Vagina (tissue), 2 donors: ENCODE results near the gene ZNF160. TPM values are rescaled to one million over a fixed set of nuclear protein-coding genes. Genes with fewer than 3 reads are reported as not detected.
"Not testable (repeated sequence)": the region's sequence is repeated elsewhere in the genome, so short reads cannot be mapped to it uniquely, and the experiment has no call there.

Source experiments
- DNase-seq, 2 donors: peaks; one replicate each; pipeline ENCODE4 v3.0.0-alpha.2; 2017; ENCODE audit errors: extremely low spot score in 2 of 2
- H3K27ac ChIP-seq: fragments of 200-600 bp; sonication (generic); one replicate; pipeline ENCODE4 v1.5.1; 2019
- H3K27me3 ChIP-seq: fragments of 200-600 bp; sonication (generic); one replicate; pipeline ENCODE4 v1.5.1; 2019
- H3K36me3 ChIP-seq, 2 donors: fragments of 200-600 bp; sonication (generic); one replicate each; pipeline ENCODE4 v1.5.1; 2017 to 2019
- H3K4me1 ChIP-seq: fragments of 200-600 bp; sonication (generic); one replicate; pipeline ENCODE4 v1.5.1; 2019
- H3K4me3 ChIP-seq, 2 donors: fragments of 200-600 bp; sonication (generic); 1 replicate in 1 of 2; 2 replicates in 1 of 2; pipeline ENCODE4 v1.5.1; 2016 to 2019
- H3K9me3 ChIP-seq: fragments of 200-600 bp; sonication (generic); one replicate; pipeline ENCODE4 v1.5.1; 2019
- POLR2A ChIP-seq, 2 donors: fragments of 450-650 bp; IDR thresholded peaks; one replicate each; pipeline ENCODE4 v1.6.1; 2017; ENCODE audit warnings: antibody characterized with exemption in 2 of 2, mild to moderate bottlenecking in 2 of 2, moderate library complexity in 2 of 2
- POLR2AphosphoS5 ChIP-seq, 2 donors: sonication (generic); formaldehyde crosslinking; IDR thresholded peaks; one replicate each; pipeline ENCODE4 v1.9.0; 2017; ENCODE audit warnings: antibody characterized with exemption in 2 of 2, mild to moderate bottlenecking in 2 of 2, low read depth in 1 of 2; ENCODE audit not compliant: insufficient read depth in 1 of 2
- intact Hi-C: fragments of 100-400 bp; cut with DNase I; formaldehyde crosslinking; loops from one replicate; pipeline ENCODE4 v1.15.1; 2023
- total RNA-seq: library from RNA; depleted of rRNA; stranded (reverse); fragments of >200 nt; gene quantifications from one replicate; pipeline ENCODE4 v1.2.3, GENCODE V29; 2016
- TF ChIP-seq, protein P1 (sequence below), 3 experiments: fragments of 450-650 bp in 2 of 3; fragments of 200-600 bp in 1 of 3; sonication (generic) in 1 of 3; IDR thresholded peaks; one replicate each; pipeline ENCODE4 v1.5.1; 2017 to 2019; ENCODE audit warnings: antibody characterized with exemption in 3 of 3, mild to moderate bottlenecking in 2 of 3, moderate library complexity in 2 of 3

The ZNF160 gene
- total RNA-seq, 1 donor from 2014 or later = 41.7 TPM

DNA sequence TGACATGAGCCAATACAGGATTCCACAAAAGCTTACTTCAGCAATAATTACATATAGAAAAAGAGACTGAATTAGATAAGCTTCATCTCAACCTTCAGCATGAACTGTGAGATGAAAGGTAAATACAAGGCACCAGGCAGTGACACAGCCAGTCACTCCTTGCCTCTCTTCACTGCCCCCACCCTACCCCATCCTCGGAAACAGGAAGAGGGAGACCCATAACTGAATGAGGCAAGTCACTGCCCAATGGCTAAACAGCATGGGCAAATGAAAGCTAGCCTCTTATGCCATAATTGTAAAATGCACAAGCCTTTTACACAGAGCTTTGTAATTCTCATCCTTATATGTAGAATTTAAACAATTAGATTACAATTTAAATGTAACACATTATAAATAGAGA, 1.7 kb downstream of the ZNF160 start:
- Histone ChIP-seq H3K4me1 (peaks cover 21% of the 10 kb centered on the region), H3K27ac (no peak overlapping the region), H3K36me3 (peaks cover 0 to 14% of the 10 kb centered on the region in 2 donors), H3K27me3 (no peaks in the 10 kb centered on the region), H3K4me3 (no peak overlapping the region), H3K9me3 (no peaks in the 10 kb centered on the region)
- DNase-seq = no peak
- TF ChIP-seq POLR2AphosphoS5 (IDR thresholded peaks at IDR 0.05; ENCODE audit: insufficient read depth in 1 of 2, low read depth in 1 of 2) = no peak
- no peak for TF ChIP-seq POLR2A (IDR thresholded peaks at IDR 0.05)
- TF ChIP-seq, protein P1, sequence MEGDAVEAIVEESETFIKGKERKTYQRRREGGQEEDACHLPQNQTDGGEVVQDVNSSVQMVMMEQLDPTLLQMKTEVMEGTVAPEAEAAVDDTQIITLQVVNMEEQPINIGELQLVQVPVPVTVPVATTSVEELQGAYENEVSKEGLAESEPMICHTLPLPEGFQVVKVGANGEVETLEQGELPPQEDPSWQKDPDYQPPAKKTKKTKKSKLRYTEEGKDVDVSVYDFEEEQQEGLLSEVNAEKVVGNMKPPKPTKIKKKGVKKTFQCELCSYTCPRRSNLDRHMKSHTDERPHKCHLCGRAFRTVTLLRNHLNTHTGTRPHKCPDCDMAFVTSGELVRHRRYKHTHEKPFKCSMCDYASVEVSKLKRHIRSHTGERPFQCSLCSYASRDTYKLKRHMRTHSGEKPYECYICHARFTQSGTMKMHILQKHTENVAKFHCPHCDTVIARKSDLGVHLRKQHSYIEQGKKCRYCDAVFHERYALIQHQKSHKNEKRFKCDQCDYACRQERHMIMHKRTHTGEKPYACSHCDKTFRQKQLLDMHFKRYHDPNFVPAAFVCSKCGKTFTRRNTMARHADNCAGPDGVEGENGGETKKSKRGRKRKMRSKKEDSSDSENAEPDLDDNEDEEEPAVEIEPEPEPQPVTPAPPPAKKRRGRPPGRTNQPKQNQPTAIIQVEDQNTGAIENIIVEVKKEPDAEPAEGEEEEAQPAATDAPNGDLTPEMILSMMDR (IDR thresholded peaks at IDR 0.05) = no peak
- intact Hi-C loops = loop anchor here (5.0 kb wide), 1 partner anchor 959 kb away; no protein-coding TSS in a partner anchor

DNA sequence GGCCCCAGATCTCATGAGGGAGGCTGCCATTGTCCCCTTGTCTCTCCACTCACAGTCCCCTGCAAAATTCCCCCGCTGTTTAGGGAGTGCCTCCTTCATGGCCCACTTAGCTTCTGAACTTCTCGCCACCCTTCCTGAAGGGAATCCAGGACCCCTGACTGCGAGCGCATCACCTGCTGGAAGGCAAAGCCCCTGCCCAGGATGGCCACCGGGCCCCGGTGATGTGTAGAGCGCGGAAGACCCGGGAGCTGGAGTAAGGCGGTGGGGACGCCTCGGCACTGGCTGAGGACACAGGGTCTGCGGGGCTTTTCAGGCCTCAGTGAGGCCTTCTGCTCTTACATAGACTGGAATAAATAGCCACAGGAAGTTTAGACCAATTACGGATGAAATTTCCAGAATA, 4.7 kb downstream of the ZNF160 start:
- DNase-seq, H3K4me3 ChIP-seq, H3K27me3 ChIP-seq, H3K9me3 ChIP-seq, H3K27ac ChIP-seq: not testable (repeated sequence)
- peaks cover 34% of the 10 kb centered on the region for H3K4me1 ChIP-seq
- H3K36me3 ChIP-seq = peaks cover 0 to 14% of the 10 kb centered on the region in 2 donors
- intact Hi-C loops = loop anchor here (2.0 kb wide), 1 partner anchor 28 kb away; no protein-coding TSS in a partner anchor

DNA sequence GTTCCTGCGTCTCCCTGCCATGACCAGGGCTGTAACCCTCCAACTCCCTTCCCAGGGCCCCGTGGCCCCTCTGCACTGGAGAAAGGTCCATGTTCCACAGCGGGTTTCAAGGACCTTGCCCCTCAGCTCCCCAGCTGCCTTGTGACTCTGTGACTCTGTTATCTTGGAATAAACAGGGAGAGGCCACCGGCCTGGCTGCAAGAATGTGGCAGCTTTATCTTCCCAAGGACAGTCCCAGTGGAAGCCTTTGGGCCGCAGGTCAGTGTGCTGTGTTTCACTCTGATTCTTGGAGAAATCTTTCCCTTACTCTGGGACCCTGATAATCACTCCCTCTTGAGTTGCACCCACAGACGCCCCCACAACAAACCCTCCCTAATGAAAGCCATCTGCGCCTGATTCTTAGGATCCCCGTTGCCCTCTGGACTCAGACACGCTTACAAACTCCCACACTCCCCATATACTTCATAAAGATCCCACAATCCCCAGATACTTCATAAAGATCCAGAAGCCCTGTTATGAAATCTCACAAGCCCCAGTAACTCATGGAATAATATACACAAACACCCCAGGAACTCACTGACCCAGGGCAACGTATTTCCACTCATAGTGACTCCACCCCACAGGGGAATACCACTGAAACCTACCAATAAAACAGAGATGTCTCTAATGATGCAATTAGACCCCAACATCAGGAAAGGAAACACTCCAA, 6.1 kb downstream of the ZNF160 start:
- H3K9me3 ChIP-seq, H3K4me3 ChIP-seq, H3K27me3 ChIP-seq, H3K27ac ChIP-seq, intact Hi-C loops, DNase-seq: not testable (repeated sequence)
- Histone ChIP-seq H3K4me1 (peaks cover 29% of the 10 kb centered on the region), H3K36me3 (peaks cover 0 to 14% of the 10 kb centered on the region in 2 donors)

DNA sequence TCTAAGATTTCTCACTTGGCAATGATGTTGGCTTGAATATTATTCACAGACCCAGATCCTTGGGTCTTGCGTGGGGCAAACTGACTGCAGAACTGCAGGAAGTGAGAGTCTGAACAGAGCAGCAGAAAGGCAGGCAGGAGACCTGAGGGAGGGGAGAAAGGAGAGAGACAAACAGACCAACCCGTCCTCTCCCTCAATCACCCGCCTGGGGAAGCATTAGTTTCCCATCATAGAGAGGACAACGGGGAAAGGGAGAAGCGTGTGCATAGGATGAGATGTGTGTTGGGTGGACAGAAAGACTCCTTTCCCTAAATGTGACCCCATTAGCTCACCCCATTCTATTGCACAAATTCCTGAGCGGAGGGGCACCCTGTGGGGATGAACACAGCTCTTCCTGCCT, 6.6 kb downstream of the ZNF160 start:
- H3K4me3 ChIP-seq, H3K27ac ChIP-seq, intact Hi-C loops, H3K9me3 ChIP-seq, DNase-seq, H3K27me3 ChIP-seq: not testable (repeated sequence)
- Histone ChIP-seq H3K36me3 (peaks cover 0 to 14% of the 10 kb centered on the region in 2 donors), H3K4me1 (peaks cover 23% of the 10 kb centered on the region)

DNA sequence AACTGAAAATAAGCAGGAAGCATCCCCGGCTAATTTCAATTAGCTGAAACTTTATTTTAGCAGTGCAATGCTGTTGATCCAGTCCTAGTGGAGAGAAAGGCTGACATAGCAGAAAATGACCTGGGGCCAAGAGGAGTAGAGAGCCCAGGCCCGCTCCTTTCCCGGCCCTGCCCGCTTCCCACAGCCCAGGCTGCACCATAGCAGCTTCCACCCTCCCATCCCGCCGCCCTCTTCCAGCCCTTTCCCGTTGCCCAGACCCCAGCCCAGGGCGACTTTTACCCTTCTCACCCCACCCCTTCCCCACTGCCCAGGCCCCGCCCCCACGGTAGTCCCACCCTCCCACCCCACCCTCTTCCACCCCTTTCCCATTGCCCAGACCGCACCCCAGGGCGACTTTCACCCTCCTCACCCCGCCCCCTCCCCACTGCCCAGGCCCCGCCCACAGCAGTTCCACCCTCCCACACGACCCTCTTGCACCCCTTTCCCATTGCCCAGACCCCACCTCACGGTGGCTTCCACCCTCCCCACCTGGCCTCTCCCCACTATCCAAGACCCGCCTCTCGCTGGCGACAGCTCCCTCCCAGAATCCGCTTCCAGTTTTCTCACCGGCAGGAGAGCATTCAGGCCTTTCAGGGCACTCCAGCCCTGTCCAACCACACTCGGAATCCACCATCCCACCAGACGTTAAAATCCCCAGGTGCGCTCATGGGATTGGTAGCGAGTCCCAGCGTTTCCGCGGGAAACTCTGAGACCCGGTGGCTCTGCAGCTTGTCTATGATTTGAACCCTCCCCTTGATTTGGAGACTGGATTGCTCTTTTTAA, 8.3 kb downstream of the ZNF160 start:
- Histone ChIP-seq H3K36me3 (peaks cover 0 to 28% of the 10 kb centered on the region in 2 donors), H3K27ac (no peak overlapping the region), H3K4me3 (no peak overlapping the region), H3K9me3 (no peaks in the 10 kb centered on the region), H3K27me3 (no peaks in the 10 kb centered on the region), H3K4me1 (peaks cover 12% of the 10 kb centered on the region)
- DNase-seq = no peak
- TF ChIP-seq POLR2A (IDR thresholded peaks at IDR 0.05) (no peak), POLR2AphosphoS5 (IDR thresholded peaks at IDR 0.05; ENCODE audit: insufficient read depth in 1 of 2, low read depth in 1 of 2) (no peak)
- TF ChIP-seq, protein P1 (IDR thresholded peaks at IDR 0.05) = no peak
- intact Hi-C loops = no loop called here

DNA sequence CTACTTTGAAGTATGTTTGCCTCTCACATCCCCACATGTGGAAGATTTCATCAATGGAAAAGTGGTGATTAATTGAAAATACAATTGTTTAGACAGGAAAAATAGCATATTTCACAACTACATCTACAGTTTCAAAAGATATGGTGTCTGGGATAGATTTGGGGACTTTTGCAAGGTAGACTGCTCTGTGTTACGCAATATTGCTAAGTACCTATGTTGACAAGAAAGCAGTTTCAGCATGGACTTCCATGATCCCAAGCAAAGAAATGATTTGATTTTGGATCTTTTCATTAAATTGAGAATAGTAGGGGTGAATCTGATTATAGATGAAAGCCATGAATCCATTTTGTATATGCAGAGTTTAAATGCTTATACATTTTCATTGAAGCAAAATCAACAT, 10.5 kb downstream of the ZNF160 start:
- intact Hi-C loops = no loop called here
- H3K4me3 ChIP-seq = no peak overlapping the region
- no peaks in the 10 kb centered on the region for H3K27me3 ChIP-seq
- no peaks in the 10 kb centered on the region for H3K9me3 ChIP-seq
- TF ChIP-seq POLR2AphosphoS5 (IDR thresholded peaks at IDR 0.05; ENCODE audit: insufficient read depth in 1 of 2, low read depth in 1 of 2) = no peak
- peaks cover 0 to 30% of the 10 kb centered on the region in 2 donors for H3K36me3 ChIP-seq
- H3K27ac ChIP-seq = no peak overlapping the region
- peaks cover 12% of the 10 kb centered on the region for H3K4me1 ChIP-seq
- DNase-seq = no peak
